Uterus (tissue), 2 donors: ENCODE measurements around the gene FAM120C.

Experiments
- POLR2A ChIP-seq, 2 donors: fragments of 450-650 bp; IDR thresholded peaks; one replicate each; pipeline ENCODE4 v1.6.1; 2016; ENCODE audit warnings: antibody characterized with exemption in 2 of 2, mild to moderate bottlenecking in 1 of 2, moderate library complexity in 1 of 2
- TF ChIP-seq, protein P1 (sequence below), 4 experiments: fragments of 200-600 bp in 2 of 4; fragments of 450-650 bp in 2 of 4; sonication (generic) in 2 of 4; IDR thresholded peaks; one replicate each; pipeline ENCODE4 v1.5.1; 2016 to 2019; ENCODE audit warnings: antibody characterized with exemption in 4 of 4, mild to moderate bottlenecking in 2 of 4, moderate library complexity in 1 of 4

- TF ChIP-seq, protein P1, sequence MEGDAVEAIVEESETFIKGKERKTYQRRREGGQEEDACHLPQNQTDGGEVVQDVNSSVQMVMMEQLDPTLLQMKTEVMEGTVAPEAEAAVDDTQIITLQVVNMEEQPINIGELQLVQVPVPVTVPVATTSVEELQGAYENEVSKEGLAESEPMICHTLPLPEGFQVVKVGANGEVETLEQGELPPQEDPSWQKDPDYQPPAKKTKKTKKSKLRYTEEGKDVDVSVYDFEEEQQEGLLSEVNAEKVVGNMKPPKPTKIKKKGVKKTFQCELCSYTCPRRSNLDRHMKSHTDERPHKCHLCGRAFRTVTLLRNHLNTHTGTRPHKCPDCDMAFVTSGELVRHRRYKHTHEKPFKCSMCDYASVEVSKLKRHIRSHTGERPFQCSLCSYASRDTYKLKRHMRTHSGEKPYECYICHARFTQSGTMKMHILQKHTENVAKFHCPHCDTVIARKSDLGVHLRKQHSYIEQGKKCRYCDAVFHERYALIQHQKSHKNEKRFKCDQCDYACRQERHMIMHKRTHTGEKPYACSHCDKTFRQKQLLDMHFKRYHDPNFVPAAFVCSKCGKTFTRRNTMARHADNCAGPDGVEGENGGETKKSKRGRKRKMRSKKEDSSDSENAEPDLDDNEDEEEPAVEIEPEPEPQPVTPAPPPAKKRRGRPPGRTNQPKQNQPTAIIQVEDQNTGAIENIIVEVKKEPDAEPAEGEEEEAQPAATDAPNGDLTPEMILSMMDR (IDR thresholded peaks at IDR 0.05) = no peak
- TF ChIP-seq POLR2A (IDR thresholded peaks at IDR 0.05) = no peak
Observed at GRCh38 chrX:54074826-54075225, 108.2 kb downstream of the FAM120C start.
